H1 (cell line): ENCODE data around the gene SRPX. TPM values are rescaled to one million over a fixed set of nuclear protein-coding genes. Genes with fewer than 3 reads are reported as not detected.

Experiments
- FOSL1 ChIP-seq: IDR thresholded peaks from 2 replicates; pipeline ENCODE4 v1.6.1; 2011; ENCODE audit warnings: mild to moderate bottlenecking, low read depth, low read length, moderate library complexity; ENCODE audit not compliant: insufficient read depth
- JUN ChIP-seq: IDR thresholded peaks from 2 replicates; pipeline ENCODE4 v1.6.1; 2011; ENCODE audit warnings: low read depth, mild to moderate bottlenecking, improper control_type of control experiment, low read length
- KDM5A ChIP-seq: fragments of 200-600 bp; IDR thresholded peaks from 2 replicates; pipeline ENCODE4 v1.7.1; 2012; ENCODE audit warnings: mild to moderate bottlenecking, low read length, inconsistent platforms, mixed read lengths
- SP4 ChIP-seq: IDR thresholded peaks from 2 replicates; pipeline ENCODE4 v1.6.1; 2012; ENCODE audit warnings: low read length, inconsistent platforms
- TAF7 ChIP-seq: optimal IDR thresholded peaks from 2 replicates; pipeline ENCODE3; 2011; ENCODE audit warnings: low read depth, mild to moderate bottlenecking, inconsistent platforms, low read length, moderate library complexity, borderline replicate concordance
- TEAD4 ChIP-seq: IDR thresholded peaks from 2 replicates; pipeline ENCODE4 v1.6.1; 2012; ENCODE audit warnings: low read depth, low read length, inconsistent platforms, mixed read lengths
- polyA plus RNA-seq, 7 experiments: library from polyadenylated mRNA; depleted of rRNA in 3 of 7; stranded (reverse) in 5 of 7; unstranded in 2 of 7; fragments of >200 nt in 5 of 7; fragments of 200-250 nt in 2 of 7; gene quantifications; 1 replicate in 5 of 7; 2 replicates in 1 of 7; 4 replicates in 1 of 7; pipeline versions ENCODE4 v1.2.1 to v1.2.3, GENCODE V29; 2011 to 2013; ENCODE audit warnings: missing spikeins in 2 of 7, mixed read lengths in 2 of 7
- total RNA-seq: library from RNA; stranded (reverse); fragmentation: NEBNext Ultra II Directional; extraction: Animal tissue kit (Norgen Biotek cat#: 25700); gene quantifications from 2 replicates; pipeline ENCODE4 v1.2.1, GENCODE V29; 2021
- TF ChIP-seq, protein P1 (sequence below), 3 experiments: IDR thresholded peaks; 1 replicate in 2 of 3; 2 replicates in 1 of 3; pipeline versions ENCODE4 v1.5.1 to v1.6.1; 2011; ENCODE audit warnings: low read length in 3 of 3, mild to moderate bottlenecking in 3 of 3, inconsistent platforms in 2 of 3, low read depth in 1 of 3, moderate library complexity in 1 of 3; ENCODE audit not compliant: insufficient read depth in 1 of 3; ENCODE audit errors: control extremely low read depth in 1 of 3

Gene SRPX
- total and polyA plus RNA-seq, 2 of the 8 experiments (the other 6 are each of a cell fraction or from before 2014, with no cell fraction given) = 7.6 to 10.4 TPM

DNA sequence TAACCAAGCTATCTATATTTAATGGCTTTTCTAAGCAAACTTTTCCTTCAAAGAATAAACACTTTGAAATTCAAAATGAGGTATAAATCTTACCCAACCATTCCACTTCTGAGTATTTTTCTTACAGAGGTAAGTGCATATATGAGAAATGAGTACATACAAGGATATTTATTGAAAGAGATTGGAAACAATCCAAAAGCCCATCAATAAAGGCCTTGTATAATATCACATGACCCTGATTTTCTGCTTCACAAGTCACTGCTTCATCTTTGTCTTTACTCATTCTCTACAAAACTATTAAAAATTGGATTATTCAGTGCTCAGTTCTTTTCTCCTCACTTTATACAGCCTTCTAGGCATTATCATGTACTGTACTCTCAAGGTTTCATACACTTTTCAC is 91.3 kb downstream of the SRPX start (continued):
- TF ChIP-seq TEAD4 (no peak), KDM5A (no peak), FOSL1 (no peak), SP4 (no peak), TAF7 (no peak), JUN (no peak)
- TF ChIP-seq, protein P1, sequence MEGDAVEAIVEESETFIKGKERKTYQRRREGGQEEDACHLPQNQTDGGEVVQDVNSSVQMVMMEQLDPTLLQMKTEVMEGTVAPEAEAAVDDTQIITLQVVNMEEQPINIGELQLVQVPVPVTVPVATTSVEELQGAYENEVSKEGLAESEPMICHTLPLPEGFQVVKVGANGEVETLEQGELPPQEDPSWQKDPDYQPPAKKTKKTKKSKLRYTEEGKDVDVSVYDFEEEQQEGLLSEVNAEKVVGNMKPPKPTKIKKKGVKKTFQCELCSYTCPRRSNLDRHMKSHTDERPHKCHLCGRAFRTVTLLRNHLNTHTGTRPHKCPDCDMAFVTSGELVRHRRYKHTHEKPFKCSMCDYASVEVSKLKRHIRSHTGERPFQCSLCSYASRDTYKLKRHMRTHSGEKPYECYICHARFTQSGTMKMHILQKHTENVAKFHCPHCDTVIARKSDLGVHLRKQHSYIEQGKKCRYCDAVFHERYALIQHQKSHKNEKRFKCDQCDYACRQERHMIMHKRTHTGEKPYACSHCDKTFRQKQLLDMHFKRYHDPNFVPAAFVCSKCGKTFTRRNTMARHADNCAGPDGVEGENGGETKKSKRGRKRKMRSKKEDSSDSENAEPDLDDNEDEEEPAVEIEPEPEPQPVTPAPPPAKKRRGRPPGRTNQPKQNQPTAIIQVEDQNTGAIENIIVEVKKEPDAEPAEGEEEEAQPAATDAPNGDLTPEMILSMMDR (IDR thresholded peaks at IDR 0.05; ENCODE audit: control extremely low read depth in 1 of 3, insufficient read depth in 1 of 3, low read depth in 1 of 3, low read length in 3 of 3) = no peak
- TF ChIP-seq, all 59 proteins: peak for 0
